ENCODE measurements around the gene ZNF366.

ZNF366 gene

GRCh38 chr5:72507231-72507906 lies at the start of gene ZNF366:
Gene ZNF366 (minus strand): TSS chr5:72507410. CDS start chr5:72461496, 45,914 bp downstream.
- DNase-seq: no peak

DNA sequence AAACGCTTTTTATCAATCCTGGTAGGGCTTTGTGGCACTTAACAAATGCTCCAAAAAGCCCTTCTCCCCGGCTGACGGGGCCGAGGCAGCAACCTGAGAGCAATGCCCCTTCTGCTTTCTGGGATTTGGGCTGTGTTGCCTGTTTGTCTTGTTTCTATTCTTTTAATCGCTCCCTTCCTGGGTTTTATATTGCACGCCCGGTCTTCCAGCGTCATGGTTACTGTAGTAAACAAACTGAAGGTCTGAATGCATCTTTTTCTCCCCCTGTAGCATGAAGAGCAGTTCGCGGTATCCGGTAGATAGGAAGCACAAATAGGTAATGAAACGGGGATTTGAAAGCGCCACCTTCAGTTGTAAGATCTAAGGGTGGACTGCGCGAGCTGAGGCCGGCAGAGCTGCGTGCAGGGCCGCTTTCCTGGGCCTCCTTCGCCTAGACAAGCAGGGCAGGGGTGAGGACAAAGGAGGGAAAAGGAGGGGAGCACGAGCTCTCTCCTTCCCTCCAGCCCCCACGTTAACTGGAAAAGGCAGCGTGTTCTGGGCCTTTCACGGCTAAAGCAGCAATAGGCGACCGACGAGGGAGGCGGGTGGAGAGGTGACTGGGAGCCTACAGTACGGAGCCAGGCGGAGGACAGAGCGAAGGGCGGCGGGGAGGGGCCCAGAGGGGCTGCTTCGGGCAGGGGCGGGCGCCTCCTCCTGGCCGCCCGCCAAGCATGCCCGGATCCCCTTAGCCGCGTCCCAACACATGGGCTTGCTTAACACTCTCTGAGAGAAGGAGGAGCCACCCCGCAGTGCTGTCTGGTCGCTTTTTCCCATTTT lies 49.3 kb upstream of the ZNF366 start:
- DNase-seq: no peak

DNA sequence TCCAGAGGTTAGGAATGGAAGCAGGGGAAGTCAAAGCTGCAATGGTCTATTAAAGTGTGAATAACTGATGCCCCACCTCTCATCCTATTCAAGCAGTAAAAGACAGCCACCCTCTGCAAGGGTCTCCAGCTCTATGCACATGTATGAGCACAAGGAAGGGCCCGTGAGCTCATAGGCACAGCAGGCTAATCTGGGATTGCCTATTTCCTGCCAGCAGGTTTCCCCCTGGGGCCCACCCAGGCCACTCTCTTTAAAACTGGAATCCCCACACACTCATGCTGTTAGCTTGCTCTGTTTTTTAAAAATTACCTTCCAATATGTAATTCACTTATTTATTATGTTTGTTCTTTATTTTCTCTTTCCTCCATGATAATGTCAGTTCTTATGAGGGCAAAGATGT lies 48.7 kb upstream of the ZNF366 start:
- peak; percentile 11 for DNase-seq

DNA sequence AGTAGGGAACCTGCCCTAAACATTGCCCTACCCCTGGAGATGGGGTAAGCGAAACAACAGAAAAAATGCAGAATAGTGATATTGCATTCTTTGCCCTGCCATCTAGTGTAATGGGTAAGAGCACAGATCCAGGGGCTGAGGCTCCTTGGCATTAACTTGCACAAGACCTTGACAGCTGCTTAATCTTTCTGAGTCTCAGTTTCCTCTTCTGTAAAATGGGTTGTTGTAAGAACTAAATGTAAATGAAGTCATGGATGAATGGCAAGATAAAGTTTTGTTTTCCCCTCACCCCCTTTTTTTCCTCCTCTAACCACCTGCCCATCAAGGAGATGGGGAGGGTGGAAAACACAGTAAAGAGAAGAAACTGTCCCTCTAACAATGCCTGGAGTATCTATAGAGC lies 47.7 kb upstream of the ZNF366 start:
- no peak for DNase-seq

- DNase-seq: no peak
Measured at GRCh38 chr5:72552041-72552557, 44.9 kb upstream of the ZNF366 start.

GRCh38 chr5:72550595-72550994 lies 43.4 kb upstream of the ZNF366 start:
- DNase-seq: no peak

- no peak for DNase-seq
Measured at GRCh38 chr5:72543811-72544210, 36.6 kb upstream of the ZNF366 start.

GRCh38 chr5:72543365-72543764 lies 36.2 kb upstream of the ZNF366 start:
- no peak for DNase-seq

DNA sequence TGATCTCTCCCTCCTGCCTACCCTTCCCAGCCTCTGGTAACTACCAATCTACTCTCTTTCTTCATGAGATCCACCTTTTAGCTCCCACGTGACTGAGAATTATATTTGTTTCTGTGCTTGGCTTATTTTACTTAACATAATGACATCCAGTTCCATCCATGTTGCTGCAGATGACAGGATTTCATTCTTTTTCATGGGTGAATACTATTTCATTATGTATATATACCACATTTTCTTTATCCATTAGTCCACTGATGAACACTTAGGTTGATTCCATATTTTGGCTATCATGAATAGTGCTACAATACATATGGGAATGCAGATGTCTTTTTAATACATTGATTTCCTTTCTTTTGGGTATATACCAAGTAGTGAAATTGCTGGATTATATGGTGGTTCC lies 35.5 kb upstream of the ZNF366 start:
- no peak for DNase-seq

GRCh38 chr5:72541501-72542225 lies 34.5 kb upstream of the ZNF366 start:
- no peak for DNase-seq

DNA sequence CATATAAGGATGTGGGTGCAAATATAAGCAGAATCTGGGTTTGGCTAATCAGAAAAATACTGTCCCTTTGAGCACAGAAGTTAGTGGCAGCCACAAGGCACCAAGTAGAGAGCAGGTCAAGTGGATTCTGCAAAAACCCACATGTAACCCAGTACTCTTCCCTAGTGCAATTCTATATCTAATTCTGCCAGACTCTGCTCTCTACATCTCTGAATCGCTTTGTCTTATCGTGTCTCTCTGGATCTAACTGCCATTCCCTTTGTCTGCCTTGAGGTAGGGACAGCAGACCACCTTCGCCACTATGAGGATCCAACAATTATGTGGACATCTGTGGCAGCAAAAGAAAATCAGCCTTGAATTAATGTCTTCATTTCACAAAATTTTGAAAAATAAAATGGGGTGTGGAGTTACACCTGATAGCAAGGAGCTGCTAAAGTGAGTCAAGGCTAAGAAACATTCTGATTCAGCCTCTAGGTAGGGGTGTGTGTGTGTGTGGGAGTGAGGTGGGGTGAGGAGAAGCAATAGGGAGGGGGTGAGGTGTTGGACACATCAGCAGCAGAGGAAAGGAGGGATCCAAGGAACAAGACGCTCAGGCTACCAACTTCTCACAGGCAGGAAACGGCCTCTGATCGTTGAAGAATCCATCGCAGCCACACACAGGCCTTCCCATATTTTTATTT lies 33.7 kb upstream of the ZNF366 start:
- no peak for DNase-seq

- DNase-seq: no peak
Measured at GRCh38 chr5:72539726-72540125, 32.5 kb upstream of the ZNF366 start.

- no peak for DNase-seq
Measured at GRCh38 chr5:72539038-72539437, 31.8 kb upstream of the ZNF366 start.

DNA sequence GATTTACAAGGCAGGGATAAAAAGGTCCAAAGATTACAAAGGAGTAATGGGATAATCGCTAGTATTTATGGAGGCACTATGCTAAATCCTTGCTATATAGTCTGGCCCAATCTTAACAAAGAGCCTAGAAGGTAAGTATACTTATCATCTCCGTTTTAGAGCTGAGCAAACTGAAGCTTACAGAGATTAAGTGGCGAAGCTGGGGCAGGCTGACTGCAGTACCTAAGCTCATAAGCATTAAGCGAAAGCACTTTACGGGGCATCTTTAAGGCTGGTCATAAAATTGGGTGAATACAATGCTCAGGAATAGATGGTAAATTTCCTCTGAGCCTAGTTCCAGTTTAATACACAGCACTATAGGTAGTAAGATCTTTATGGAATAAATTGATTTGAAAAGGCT lies 30.0 kb upstream of the ZNF366 start:
- DNase-seq: no peak

- no peak for DNase-seq
Measured at GRCh38 chr5:72531496-72532190, 24.4 kb upstream of the ZNF366 start.

DNA sequence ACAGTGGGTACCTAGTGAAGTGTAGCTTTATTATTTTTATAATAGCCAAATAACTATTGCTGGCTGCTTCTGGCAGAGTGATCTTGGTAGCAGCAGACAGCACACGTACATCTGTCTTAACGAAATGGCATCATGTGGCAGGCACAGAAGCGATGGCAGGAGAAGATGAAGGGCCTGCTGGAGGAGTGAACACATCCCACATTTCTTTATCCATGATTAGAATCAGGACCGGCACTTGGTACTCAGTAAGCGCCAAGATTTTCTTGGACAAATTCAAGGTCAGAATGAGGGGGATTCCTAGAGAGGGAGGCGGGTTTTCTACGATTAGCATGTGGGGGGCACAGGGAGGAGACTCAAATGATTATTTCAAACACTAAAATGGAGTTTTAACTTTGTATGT lies 23.0 kb upstream of the ZNF366 start:
- no peak for DNase-seq

- no peak for DNase-seq
Measured at GRCh38 chr5:72529383-72529782, 22.2 kb upstream of the ZNF366 start.

DNA sequence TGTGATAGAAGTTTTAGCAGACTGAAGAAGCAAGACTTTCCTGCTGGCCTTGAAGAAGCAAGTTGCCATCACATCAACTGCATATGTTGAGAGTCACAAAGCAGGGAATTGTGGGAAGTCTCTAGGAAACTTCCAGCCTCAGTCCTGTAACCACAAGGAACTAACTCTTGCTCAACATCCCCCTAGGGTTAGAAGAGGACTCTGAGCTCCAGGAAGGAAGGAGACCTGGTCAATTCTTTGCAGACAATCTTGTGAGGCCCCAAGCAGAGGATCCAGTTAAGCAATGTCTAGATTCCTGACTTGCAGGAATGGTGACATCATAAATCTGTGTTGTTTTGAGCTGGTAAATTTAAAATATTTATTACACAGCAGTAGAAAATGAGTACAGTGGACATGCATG lies 18.6 kb upstream of the ZNF366 start:
- DNase-seq: no peak

- no peak for DNase-seq
Measured at GRCh38 chr5:72523960-72524582, 16.9 kb upstream of the ZNF366 start.

GRCh38 chr5:72522607-72523006 lies 15.4 kb upstream of the ZNF366 start:
- no peak for DNase-seq

GRCh38 chr5:72519111-72519510 lies 11.9 kb upstream of the ZNF366 start:
- DNase-seq: no peak
